Nephron (organoid): Measurements from ENCODE around the gene FGF2.

Source experiments
- H3K27ac Mint-ChIP-seq, 3 experiments: 2 replicates each; pipeline ENCODE4 v1.8.0; 2020; ENCODE audit warnings: mixed read lengths in 3 of 3, mild to moderate bottlenecking in 2 of 3, moderate library complexity in 1 of 3
- H3K27me3 Mint-ChIP-seq: 2 replicates; pipeline ENCODE4 v1.8.0; 2021; ENCODE audit warnings: low read depth, mild to moderate bottlenecking, moderate library complexity, mixed read lengths
- H3K36me3 Mint-ChIP-seq: 2 replicates; pipeline ENCODE4 v1.8.0; 2020; ENCODE audit warnings: low read depth, mixed read lengths
- H3K4me1 Mint-ChIP-seq: 2 replicates; pipeline ENCODE4 v1.8.0; 2020; ENCODE audit warnings: mixed read lengths
- H3K4me3 Mint-ChIP-seq, 3 experiments: 2 replicates each; pipeline ENCODE4 v1.8.0; 2020; ENCODE audit warnings: mild to moderate bottlenecking in 3 of 3, mixed read lengths in 3 of 3, moderate library complexity in 2 of 3
- H3K9me3 Mint-ChIP-seq: 2 replicates; pipeline ENCODE4 v1.8.0; 2020; ENCODE audit warnings: mixed read lengths
- CTCF ChIP-seq, 3 experiments: fragments of 200-600 bp; sonication (generic); IDR thresholded peaks; one replicate each; pipeline ENCODE4 v1.5.0; 2021; ENCODE audit warnings: antibody characterized with exemption in 3 of 3; ENCODE audit not compliant: unreplicated experiment in 3 of 3

Gene FGF2

GRCh38 chr4:122895336-122895995 lies 68.8 kb downstream of the FGF2 start:
- Mint-ChIP-seq H3K36me3 (peaks cover 33% of the 10 kb centered on the region), H3K27ac (peak overlapping the region in 1 of 3 experiments; percentile 50), H3K9me3 (no peaks in the 10 kb centered on the region), H3K4me1 (peaks cover 4% of the 10 kb centered on the region), H3K27me3 (no peaks in the 10 kb centered on the region), H3K4me3 (no peak overlapping the region)
- TF ChIP-seq CTCF (IDR thresholded peaks at IDR 0.05; ENCODE audit: unreplicated experiment in 3 of 3): no peak

- Mint-ChIP-seq H3K27me3 (no peaks in the 10 kb centered on the region), H3K9me3 (no peaks in the 10 kb centered on the region), H3K36me3 (peaks cover 34% of the 10 kb centered on the region), H3K4me1 (peaks cover 4% of the 10 kb centered on the region), H3K27ac (peak overlapping the region in 1 of 3 experiments; percentile 7), H3K4me3 (no peak overlapping the region)
- no peak for TF ChIP-seq CTCF (IDR thresholded peaks at IDR 0.05; ENCODE audit: unreplicated experiment in 3 of 3)
These were observed 69.6 kb downstream of the FGF2 start for GRCh38 chr4:122896270-122896669.

- peaks cover 19% of the 10 kb centered on the region for H3K36me3 Mint-ChIP-seq
- peaks cover 4% of the 10 kb centered on the region for H3K4me1 Mint-ChIP-seq
- no peak overlapping the region for H3K4me3 Mint-ChIP-seq
- H3K9me3 Mint-ChIP-seq: no peaks in the 10 kb centered on the region
- peak overlapping the region in 2 of 3 experiments; percentile 19 to 25 for H3K27ac Mint-ChIP-seq
- TF ChIP-seq CTCF (IDR thresholded peaks at IDR 0.05; ENCODE audit: unreplicated experiment in 3 of 3): no peak
- H3K27me3 Mint-ChIP-seq: no peaks in the 10 kb centered on the region
These were observed 71.9 kb downstream of the FGF2 start for GRCh38 chr4:122898370-122899150.

GRCh38 chr4:122899682-122900081 lies 73.1 kb downstream of the FGF2 start:
- H3K9me3 Mint-ChIP-seq: no peaks in the 10 kb centered on the region
- H3K27me3 Mint-ChIP-seq: no peaks in the 10 kb centered on the region
- no peak overlapping the region for H3K4me3 Mint-ChIP-seq
- peaks cover 4% of the 10 kb centered on the region for H3K4me1 Mint-ChIP-seq
- no peak overlapping the region for H3K27ac Mint-ChIP-seq
- peaks cover 16% of the 10 kb centered on the region for H3K36me3 Mint-ChIP-seq
- TF ChIP-seq CTCF (IDR thresholded peaks at IDR 0.05; ENCODE audit: unreplicated experiment in 3 of 3): no peak

- H3K27me3 Mint-ChIP-seq: no peaks in the 10 kb centered on the region
- H3K36me3 Mint-ChIP-seq: peaks cover 22% of the 10 kb centered on the region
- TF ChIP-seq CTCF (IDR thresholded peaks at IDR 0.05; ENCODE audit: unreplicated experiment in 3 of 3): no peak
- H3K27ac Mint-ChIP-seq: no peak overlapping the region
- H3K4me1 Mint-ChIP-seq: peaks cover 4% of the 10 kb centered on the region
- no peak overlapping the region for H3K4me3 Mint-ChIP-seq
- no peaks in the 10 kb centered on the region for H3K9me3 Mint-ChIP-seq
These were observed 73.7 kb downstream of the FGF2 start for GRCh38 chr4:122900314-122900713.
